SK-N-SH (cell line): Measurements from ENCODE around the gene PEPD. TPM values are rescaled to one million over a fixed set of nuclear protein-coding genes. Genes with fewer than 3 reads are reported as not detected.
"Not testable (repeated sequence)": the region's sequence is repeated elsewhere in the genome, so short reads cannot be mapped to it uniquely, and the experiment has no call there.

ENCODE experiments used
- CTCF ChIA-PET: fragments of 300-600, 350-600 bp; formaldehyde crosslinking; extraction: SDS; loops from one replicate; lab custom pipeline; 2021; lab: Yijun Ruan, JAX
- POLR2A ChIA-PET: fragments of 350-600 bp; sonication (Branson Sonifier 250); formaldehyde crosslinking; extraction: SDS; loops from one replicate; lab custom pipeline; 2020; ENCODE audit warnings: antibody characterized with exemption, inconsistent platforms; lab: Yijun Ruan, JAX
- DNase-seq: peaks from one replicate; pipeline ENCODE4 v3.0.0; 2012
- H2AFZ ChIP-seq: fragments of 200-600 bp; sonication (generic); 2 replicates; pipeline ENCODE4 v1.8.1; 2016; ENCODE audit warnings: antibody characterized with exemption, mild to moderate bottlenecking, low read depth
- H3F3A ChIP-seq: fragments of 200-600 bp; sonication (generic); replicated peaks from 2 replicates; pipeline ENCODE3; 2016; ENCODE audit warnings: antibody characterized with exemption, mild to moderate bottlenecking; ENCODE audit not compliant: insufficient read depth
- H3K27ac ChIP-seq, 2 experiments: fragments of 200-500 bp in 1 of 2; fragments of 200-600 bp in 1 of 2; sonication (Bioruptor generic) in 1 of 2; sonication (generic), shearing (Covaris generic) in 1 of 2; 2 replicates each; pipeline versions ENCODE4 v1.5.1 to v1.6.1; 2014 to 2016; ENCODE audit warnings: low read depth in 2 of 2, inconsistent platforms in 1 of 2, low read length in 1 of 2, mild to moderate bottlenecking in 1 of 2, mixed read lengths in 1 of 2
- H3K27me3 ChIP-seq: fragments of 200-600 bp; sonication (generic), shearing (Covaris generic); 2 replicates; pipeline ENCODE4 v1.6.1; 2016; ENCODE audit warnings: mixed run types; ENCODE audit not compliant: insufficient read depth
- H3K36me3 ChIP-seq, 2 experiments: fragments of 200-500 bp in 1 of 2; fragments of 200-600 bp in 1 of 2; sonication (Bioruptor generic) in 1 of 2; sonication (generic) in 1 of 2; replicated peaks in 1 of 2; 2 replicates each; pipeline versions ENCODE3 to v1.5.1; 2014 to 2016; ENCODE audit warnings: low read length in 1 of 2, mild to moderate bottlenecking in 1 of 2; ENCODE audit not compliant: insufficient read depth in 2 of 2, control insufficient read depth in 1 of 2
- H3K4me1 ChIP-seq, 2 experiments: fragments of 200-500 bp in 1 of 2; fragments of 200-600 bp in 1 of 2; sonication (Bioruptor generic) in 1 of 2; sonication (generic), shearing (Covaris generic) in 1 of 2; 2 replicates each; pipeline versions ENCODE4 v1.5.1 to v1.6.1; 2014 to 2016; ENCODE audit warnings: low read depth in 1 of 2, low read length in 1 of 2, mixed run types in 1 of 2; ENCODE audit not compliant: insufficient read depth in 2 of 2, control insufficient read depth in 1 of 2
- H3K4me2 ChIP-seq: fragments of 200-600 bp; sonication (generic), shearing (Covaris generic); 2 replicates; pipeline ENCODE4 v1.6.1; 2017; ENCODE audit warnings: mixed run types
- H3K4me3 ChIP-seq, 2 experiments: fragments of 200-500 bp in 1 of 2; fragments of 200-600 bp in 1 of 2; sonication (Bioruptor generic) in 1 of 2; sonication (generic), shearing (Covaris generic) in 1 of 2; 2 replicates each; pipeline versions ENCODE4 v1.5.1 to v1.8.1; 2014 to 2016; ENCODE audit warnings: low read depth in 2 of 2, inconsistent platforms in 1 of 2, low read length in 1 of 2, mild to moderate bottlenecking in 1 of 2, mixed read lengths in 1 of 2, moderate library complexity in 1 of 2
- H3K79me2 ChIP-seq: fragments of 200-600 bp; sonication (generic); 2 replicates; pipeline ENCODE4 v1.8.1; 2017; ENCODE audit warnings: mild to moderate bottlenecking; ENCODE audit not compliant: insufficient read depth
- H3K9ac ChIP-seq: fragments of 200-600 bp; sonication (generic); 2 replicates; pipeline ENCODE4 v1.6.1; 2017; ENCODE audit warnings: mixed run types
- H3K9me2 ChIP-seq: fragments of 200-600 bp; sonication (generic); 2 replicates; pipeline ENCODE4 v1.6.1; 2017; ENCODE audit warnings: mixed run types
- H3K9me3 ChIP-seq: fragments of 200-600 bp; sonication (generic); 2 replicates; pipeline ENCODE4 v1.6.1; 2017; ENCODE audit warnings: mixed run types, mild to moderate bottlenecking, moderate library complexity
- H4K20me1 ChIP-seq: fragments of 200-600 bp; sonication (generic); 2 replicates; pipeline ENCODE4 v1.6.1; 2017; ENCODE audit warnings: mild to moderate bottlenecking, mixed run types; ENCODE audit not compliant: insufficient read depth
- CHD2 ChIP-seq: fragments of 150-350 bp; IDR thresholded peaks from 2 replicates; pipeline ENCODE4 v1.6.1; 2018; ENCODE audit warnings: low read length; ENCODE audit not compliant: partially characterized antibody
- CTCF ChIP-seq: fragments of 200-600 bp; sonication (generic); IDR thresholded peaks from 2 replicates; pipeline ENCODE4 v1.6.1; 2017; ENCODE audit warnings: antibody characterized with exemption, mild to moderate bottlenecking, moderate library complexity
- EP300 ChIP-seq, 2 experiments: IDR thresholded peaks; 2 replicates each; pipeline versions ENCODE4 v1.4.0 to v1.6.1; 2012; ENCODE audit warnings: borderline replicate concordance in 1 of 2, low read depth in 1 of 2, low read length in 1 of 2
- FOSL2 ChIP-seq: IDR thresholded peaks from 2 replicates; pipeline ENCODE4 v1.4.0; 2012; ENCODE audit warnings: low read depth, mild to moderate bottlenecking, moderate library complexity, borderline replicate concordance
- GATA2 ChIP-seq: sonication (generic); formaldehyde crosslinking; IDR thresholded peaks from 2 replicates; pipeline ENCODE4 v1.5.0; 2020; ENCODE audit warnings: mild to moderate bottlenecking, missing genetic modification reagents
- MEF2A ChIP-seq: IDR thresholded peaks from 2 replicates; pipeline ENCODE4 v1.4.0; 2012; ENCODE audit warnings: low read depth, borderline replicate concordance
- MXI1 ChIP-seq: IDR thresholded peaks from 2 replicates; pipeline ENCODE4 v1.6.1; 2012; ENCODE audit warnings: mild to moderate bottlenecking, low read depth, low read length, improper control_type of control experiment
- NFIC ChIP-seq: IDR thresholded peaks from 2 replicates; pipeline ENCODE4 v1.4.0; 2012; ENCODE audit warnings: borderline replicate concordance
- NRF1 ChIP-seq: IDR thresholded peaks from 2 replicates; pipeline ENCODE4 v1.6.1; 2012; ENCODE audit warnings: low read depth, mild to moderate bottlenecking, low read length
- RAD21 ChIP-seq: IDR thresholded peaks from 2 replicates; pipeline ENCODE4 v1.6.1; 2012; ENCODE audit warnings: mild to moderate bottlenecking, low read length
- RCOR1 ChIP-seq: fragments of 150-350 bp; IDR thresholded peaks from 2 replicates; pipeline ENCODE4 v1.6.1; 2017; ENCODE audit warnings: antibody characterized with exemption, low read length
- RXRA ChIP-seq: IDR thresholded peaks from 2 replicates; pipeline ENCODE4 v1.4.0; 2012; ENCODE audit warnings: low read depth, mild to moderate bottlenecking, borderline replicate concordance
- SMC3 ChIP-seq: IDR thresholded peaks from 2 replicates; pipeline ENCODE4 v1.6.1; 2012; ENCODE audit warnings: low read depth, low read length, improper control_type of control experiment
- TAF1 ChIP-seq: IDR thresholded peaks from 2 replicates; pipeline ENCODE4 v1.6.1; 2012; ENCODE audit warnings: low read depth, mild to moderate bottlenecking, low read length, moderate library complexity, borderline replicate concordance
- YY1 ChIP-seq: IDR thresholded peaks from 2 replicates; pipeline ENCODE4 v1.4.0; 2012; ENCODE audit warnings: low read depth, mild to moderate bottlenecking
- WGBS: methylation state at CpG from one replicate; pipeline ENCODE4 v1.1.6; 2017; ENCODE audit warnings: low lambda C conversion rate; 5-methylcytosine and 5-hydroxymethylcytosine counted together
- polyA plus RNA-seq, 3 experiments: library from polyadenylated mRNA; depleted of rRNA; stranded (reverse); fragments of >200 nt; gene quantifications; 2 replicates each; pipeline ENCODE4 v1.2.3, GENCODE V29; 2012

PEPD gene
- polyA plus RNA-seq, 1 of the 3 experiments (the other 2 are of a cell fraction): 88.9 TPM

GRCh38 chr19:33481863-33482262, 39.7 kb downstream of the PEPD start:
- Histone ChIP-seq H3F3A (no peaks in the 10 kb centered on the region), H2AFZ (no peak overlapping the region), H3K79me2 (no peaks in the 10 kb centered on the region), H3K9ac (no peak overlapping the region), H3K4me1 (no peaks in the 10 kb centered on the region), H3K27me3 (no peaks in the 10 kb centered on the region), H3K36me3 (peaks cover 9 to 18% of the 10 kb centered on the region in 2 experiments), H3K27ac (no peak overlapping the region), H3K9me3 (no peaks in the 10 kb centered on the region), H3K4me2 (no peak overlapping the region), H3K9me2 (no peaks in the 10 kb centered on the region), H4K20me1 (no peaks in the 10 kb centered on the region), H3K4me3 (no peak overlapping the region)
- TF ChIP-seq CHD2 (no peak), MXI1 (no peak), CTCF (no peak), NFIC (no peak)
- CTCF ChIA-PET: interaction anchor here (1.2 kb wide), 1 partner anchor 30 kb away, joined by 4 read pairs; no protein-coding TSS in a partner anchor
- POLR2A ChIA-PET: no interaction called here
- no peak for DNase-seq
- WGBS: 87% methylated on average over 4 of the region's 4 CpGs

- H3K4me1 ChIP-seq, POLR2A ChIA-PET, H3K9ac ChIP-seq, H2AFZ ChIP-seq, H3F3A ChIP-seq, DNase-seq, H3K9me3 ChIP-seq, H3K27me3 ChIP-seq, H3K79me2 ChIP-seq, H3K4me2 ChIP-seq, H3K27ac ChIP-seq, H3K9me2 ChIP-seq, CTCF ChIA-PET, H3K4me3 ChIP-seq, H4K20me1 ChIP-seq: not testable (repeated sequence)
- 98% methylated on average over 3 of the region's 3 CpGs for WGBS
- peaks cover 9 to 18% of the 10 kb centered on the region in 2 experiments for H3K36me3 ChIP-seq
Observed at GRCh38 chr19:33479570-33479969, 42.0 kb downstream of the PEPD start.

- Histone ChIP-seq H3K79me2 (no peaks in the 10 kb centered on the region), H3K36me3 (peaks cover 9 to 18% of the 10 kb centered on the region in 2 experiments), H3K27me3 (no peaks in the 10 kb centered on the region), H3K27ac (no peak overlapping the region), H3K9me2 (no peaks in the 10 kb centered on the region), H3K4me2 (no peak overlapping the region), H2AFZ (no peak overlapping the region), H4K20me1 (no peaks in the 10 kb centered on the region), H3K4me1 (peaks cover 11 to 13% of the 10 kb centered on the region in 2 experiments; a peak in 3 of 4 replicates), H3K4me3 (no peak overlapping the region), H3K9ac (no peak overlapping the region), H3K9me3 (no peaks in the 10 kb centered on the region), H3F3A (peaks cover 10% of the 10 kb centered on the region)
- ChIA-PET POLR2A (no interaction called here), CTCF (no interaction called here)
- no peak for DNase-seq
- WGBS: 91% methylated on average over 10 of the region's 10 CpGs
- TF ChIP-seq FOSL2: no peak
- no peak for TF ChIP-seq RXRA
- no peak for TF ChIP-seq SMC3
- no peak for TF ChIP-seq CTCF
- no peak for TF ChIP-seq MEF2A
- no peak for TF ChIP-seq TAF1
- TF ChIP-seq RAD21: no peak
- TF ChIP-seq EP300 (IDR thresholded peaks at IDR 0.05; ENCODE audit: borderline replicate concordance in 1 of 2, low read depth in 1 of 2, low read length in 1 of 2): no peak
- no peak for TF ChIP-seq YY1
- TF ChIP-seq NRF1: no peak
- no peak for TF ChIP-seq NFIC
- no peak for TF ChIP-seq GATA2 (CRISPR knock-in tag)
- no peak for TF ChIP-seq RCOR1
- no peak for TF ChIP-seq CHD2
Observed at GRCh38 chr19:33477781-33478180, 43.8 kb downstream of the PEPD start.
